H9 (cell line): Measurements from ENCODE around the gene PTPN13. TPM values are rescaled to one million over a fixed set of nuclear protein-coding genes. Genes with fewer than 3 reads are reported as not detected.

Source experiments
- DNase-seq: peaks from one replicate; pipeline ENCODE4 v3.0.0-alpha.2; 2017
- H2AFZ ChIP-seq: one replicate; pipeline ENCODE4 v1.6.1; 2013; ENCODE audit warnings: mild to moderate bottlenecking, low read length, control low read depth, moderate library complexity
- H2AK5ac ChIP-seq: 2 replicates; pipeline ENCODE4 v1.6.1; 2013; ENCODE audit warnings: low read length, control low read depth, mixed read lengths; ENCODE audit not compliant: insufficient read length
- H2BK120ac ChIP-seq: one replicate; pipeline ENCODE4 v1.6.1; 2013; ENCODE audit warnings: low read depth, mild to moderate bottlenecking, low read length, control low read depth, inconsistent platforms; ENCODE audit not compliant: poor library complexity, severe bottlenecking
- H2BK12ac ChIP-seq: 2 replicates; pipeline ENCODE4 v1.6.1; 2013; ENCODE audit warnings: low read length, control low read depth, mixed read lengths, low read depth; ENCODE audit not compliant: insufficient read length
- H2BK15ac ChIP-seq: 2 replicates; pipeline ENCODE4 v1.6.1; 2013; ENCODE audit warnings: low read depth, low read length, control low read depth
- H2BK20ac ChIP-seq: one replicate; pipeline ENCODE4 v1.6.1; 2013; ENCODE audit warnings: low read depth, mild to moderate bottlenecking, low read length, control low read depth, inconsistent platforms; ENCODE audit not compliant: poor library complexity, severe bottlenecking
- H2BK5ac ChIP-seq: 2 replicates; pipeline ENCODE4 v1.6.1; 2013; ENCODE audit warnings: low read length, control low read depth, mixed read lengths; ENCODE audit not compliant: insufficient read length
- H3K14ac ChIP-seq: 2 replicates; pipeline ENCODE4 v1.6.1; 2013; ENCODE audit warnings: low read length, control low read depth; ENCODE audit not compliant: insufficient read depth
- H3K18ac ChIP-seq: 2 replicates; pipeline ENCODE4 v1.6.1; 2013; ENCODE audit warnings: low read depth, mild to moderate bottlenecking, mixed read lengths, low read length, control low read depth; ENCODE audit not compliant: insufficient read length
- H3K23ac ChIP-seq: 2 replicates; pipeline ENCODE4 v1.6.1; 2013; ENCODE audit warnings: low read length, control low read depth, mixed read lengths, low read depth; ENCODE audit not compliant: insufficient read length
- H3K23me2 ChIP-seq: 2 replicates; pipeline ENCODE4 v1.6.1; 2013; ENCODE audit warnings: low read depth, mild to moderate bottlenecking, mixed read lengths, low read length, control low read depth; ENCODE audit not compliant: insufficient read length, poor library complexity, severe bottlenecking
- H3K27ac ChIP-seq: 2 replicates; pipeline ENCODE4 v1.5.1; 2013; ENCODE audit warnings: low read length, control low read depth, mixed read lengths, low read depth; ENCODE audit not compliant: insufficient read length
- H3K27me3 ChIP-seq: 2 replicates; pipeline ENCODE4 v1.6.1; 2013; ENCODE audit warnings: low read length, control low read depth, inconsistent platforms; ENCODE audit not compliant: insufficient read depth
- H3K4ac ChIP-seq: 2 replicates; pipeline ENCODE4 v1.6.1; 2013; ENCODE audit warnings: low read depth, mild to moderate bottlenecking, control low read depth, inconsistent platforms, low read length, moderate library complexity
- H3K4me1 ChIP-seq: 2 replicates; pipeline ENCODE4 v1.6.1; 2013; ENCODE audit warnings: low read length, control low read depth, inconsistent platforms; ENCODE audit not compliant: insufficient read depth
- H3K4me2 ChIP-seq: 2 replicates; pipeline ENCODE4 v1.6.1; 2013; ENCODE audit warnings: low read length, control low read depth, mixed read lengths; ENCODE audit not compliant: insufficient read length, insufficient read depth
- H3K56ac ChIP-seq: 2 replicates; pipeline ENCODE4 v1.6.1; 2013; ENCODE audit warnings: low read depth, mild to moderate bottlenecking, mixed read lengths, low read length, control low read depth; ENCODE audit not compliant: insufficient read length
- H3K79me1 ChIP-seq: 2 replicates; pipeline ENCODE4 v1.6.1; 2013; ENCODE audit warnings: low read depth, mild to moderate bottlenecking, moderate library complexity, low read length, control low read depth, inconsistent platforms; ENCODE audit not compliant: insufficient read depth, poor library complexity, severe bottlenecking
- H3K79me2 ChIP-seq: 2 replicates; pipeline ENCODE4 v1.6.1; 2013; ENCODE audit warnings: low read length, control low read depth, inconsistent platforms; ENCODE audit not compliant: insufficient read depth
- H3K9ac ChIP-seq: 2 replicates; pipeline ENCODE4 v1.6.1; 2013; ENCODE audit warnings: low read length, control low read depth, mixed read lengths; ENCODE audit not compliant: insufficient read length; ENCODE audit errors: extremely low read depth
- H3K9me3 ChIP-seq: one replicate; pipeline ENCODE4 v1.6.1; 2013; ENCODE audit warnings: low read depth, low read length, inconsistent platforms; ENCODE audit not compliant: control insufficient read depth
- H3T11ph ChIP-seq: one replicate; pipeline ENCODE4 v1.6.1; 2013; ENCODE audit warnings: mild to moderate bottlenecking, low read length, control low read depth, inconsistent platforms
- H4K20me1 ChIP-seq: one replicate; pipeline ENCODE4 v1.6.1; 2013; ENCODE audit not compliant: control insufficient read depth, insufficient read length, insufficient read depth
- H4K5ac ChIP-seq: 2 replicates; pipeline ENCODE4 v1.6.1; 2013; ENCODE audit warnings: low read depth, mild to moderate bottlenecking, mixed read lengths, low read length, control low read depth; ENCODE audit not compliant: insufficient read length
- H4K8ac ChIP-seq: replicated peaks from 2 replicates; pipeline ENCODE4 v1.6.1; 2013; ENCODE audit warnings: low read length, control low read depth, mixed read lengths, low read depth; ENCODE audit not compliant: insufficient read length
- H4K91ac ChIP-seq: 2 replicates; pipeline ENCODE4 v1.6.1; 2013; ENCODE audit warnings: low read depth, mild to moderate bottlenecking, moderate library complexity, mixed read lengths, low read length, control low read depth; ENCODE audit not compliant: insufficient read length
- H3K27ac Mint-ChIP-seq, 3 experiments: 2 replicates in 2 of 3; 3 replicates in 1 of 3; pipeline ENCODE4 v1.8.0; 2020 to 2021; ENCODE audit warnings: mixed read lengths in 3 of 3, mild to moderate bottlenecking in 1 of 3, moderate library complexity in 1 of 3
- H3K27me3 Mint-ChIP-seq: 2 replicates; pipeline ENCODE4 v1.8.0; 2021; ENCODE audit warnings: low read depth, mild to moderate bottlenecking, moderate library complexity, mixed read lengths
- H3K36me3 Mint-ChIP-seq, 3 experiments: 2 replicates in 2 of 3; 3 replicates in 1 of 3; pipeline ENCODE4 v1.8.0; 2020 to 2021; ENCODE audit warnings: low read depth in 3 of 3, mixed read lengths in 3 of 3; ENCODE audit not compliant: insufficient read depth in 1 of 3
- H3K4me1 Mint-ChIP-seq, 2 experiments: 2 replicates each; pipeline ENCODE4 v1.8.0; 2020; ENCODE audit warnings: mixed read lengths in 2 of 2
- H3K4me3 Mint-ChIP-seq, 2 experiments: 2 replicates in 1 of 2; 3 replicates in 1 of 2; pipeline ENCODE4 v1.8.0; 2020 to 2021; ENCODE audit warnings: mild to moderate bottlenecking in 2 of 2, mixed read lengths in 2 of 2, moderate library complexity in 1 of 2
- H3K9me3 Mint-ChIP-seq, 2 experiments: 2 replicates in 1 of 2; 3 replicates in 1 of 2; pipeline ENCODE4 v1.8.0; 2020; ENCODE audit warnings: mild to moderate bottlenecking in 2 of 2, mixed read lengths in 2 of 2, moderate library complexity in 1 of 2
- WGBS: extraction: QIAGEN DNeasy Blood & Tissue Kit; methylation state at CpG from one replicate; pipeline ENCODE4 v1.1.7; 2013; ENCODE audit warnings: missing lambda C conversion rate, low lambda C conversion rate, mixed read lengths; ENCODE audit not compliant: insufficient read length; ENCODE audit errors: extremely low coverage; 5-methylcytosine and 5-hydroxymethylcytosine counted together
- total RNA-seq: library from RNA; stranded (reverse); gene quantifications from 2 replicates; pipeline ENCODE4 v1.2.1, GENCODE V29; 2021
- TF ChIP-seq, protein P1 (sequence below): fragments of 200-600 bp; sonication (generic); conservative IDR thresholded peaks from 3 replicates; pipeline ENCODE4 v1.8.0; 2021; ENCODE audit warnings: antibody characterized with exemption, mild to moderate bottlenecking

PTPN13 gene
- total RNA-seq, 1 experiment from 2014 or later, result 34.9 TPM

DNA sequence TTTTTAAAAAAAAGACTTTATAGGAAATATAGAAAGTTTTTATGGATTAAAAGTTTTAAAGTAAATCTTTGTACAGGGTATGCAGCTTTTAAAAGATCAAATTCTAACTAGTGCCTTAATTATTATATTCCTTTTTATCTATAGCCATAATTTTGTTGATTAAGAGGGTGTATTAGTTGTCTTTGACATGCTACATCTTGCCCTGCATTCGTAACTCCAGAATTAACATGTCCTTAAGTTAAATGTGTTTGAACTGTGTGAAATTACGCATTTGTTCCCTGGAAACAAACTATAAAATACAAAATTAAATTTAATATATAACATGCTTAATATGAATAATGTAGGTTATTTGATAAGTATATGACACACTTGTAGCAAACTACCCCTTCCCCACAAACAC lies 66.3 kb downstream of the PTPN13 start:
- no peak overlapping the region for H2BK120ac ChIP-seq
- no peak for DNase-seq
- no peaks in the 10 kb centered on the region for H3K79me1 ChIP-seq
- H2BK20ac ChIP-seq, result no peak overlapping the region
- H3K23ac ChIP-seq, result no peak overlapping the region
- no peaks in the 10 kb centered on the region for H4K20me1 ChIP-seq
- no peak overlapping the region for H2BK5ac ChIP-seq
- H3K9me3 ChIP-seq, result no peaks in the 10 kb centered on the region
- no peak overlapping the region for H2AK5ac ChIP-seq
- no peak overlapping the region for H3K14ac ChIP-seq
- no peak overlapping the region for H3K4me2 ChIP-seq
- H3K56ac ChIP-seq, result no peak overlapping the region
- no peak overlapping the region for H3T11ph ChIP-seq
- H4K91ac ChIP-seq, result no peak overlapping the region
- no peaks in the 10 kb centered on the region for H3K79me2 ChIP-seq
- WGBS, result no CpG with 5 or more reads among the region's 2 CpGs
- H3K9me3 Mint-ChIP-seq, result peaks cover 20 to 27% of the 10 kb centered on the region in 2 experiments
- no peak overlapping the region for H2AFZ ChIP-seq
- no peak overlapping the region for H3K4me3 Mint-ChIP-seq
- H3K4me1 ChIP-seq, result no peaks in the 10 kb centered on the region; the same call in 1 of the 2 replicates
- TF ChIP-seq, protein P1, sequence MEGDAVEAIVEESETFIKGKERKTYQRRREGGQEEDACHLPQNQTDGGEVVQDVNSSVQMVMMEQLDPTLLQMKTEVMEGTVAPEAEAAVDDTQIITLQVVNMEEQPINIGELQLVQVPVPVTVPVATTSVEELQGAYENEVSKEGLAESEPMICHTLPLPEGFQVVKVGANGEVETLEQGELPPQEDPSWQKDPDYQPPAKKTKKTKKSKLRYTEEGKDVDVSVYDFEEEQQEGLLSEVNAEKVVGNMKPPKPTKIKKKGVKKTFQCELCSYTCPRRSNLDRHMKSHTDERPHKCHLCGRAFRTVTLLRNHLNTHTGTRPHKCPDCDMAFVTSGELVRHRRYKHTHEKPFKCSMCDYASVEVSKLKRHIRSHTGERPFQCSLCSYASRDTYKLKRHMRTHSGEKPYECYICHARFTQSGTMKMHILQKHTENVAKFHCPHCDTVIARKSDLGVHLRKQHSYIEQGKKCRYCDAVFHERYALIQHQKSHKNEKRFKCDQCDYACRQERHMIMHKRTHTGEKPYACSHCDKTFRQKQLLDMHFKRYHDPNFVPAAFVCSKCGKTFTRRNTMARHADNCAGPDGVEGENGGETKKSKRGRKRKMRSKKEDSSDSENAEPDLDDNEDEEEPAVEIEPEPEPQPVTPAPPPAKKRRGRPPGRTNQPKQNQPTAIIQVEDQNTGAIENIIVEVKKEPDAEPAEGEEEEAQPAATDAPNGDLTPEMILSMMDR, result no peak
- no peaks in the 10 kb centered on the region for H3K23me2 ChIP-seq
- H3K27ac ChIP-seq, result no peak overlapping the region
- no peak overlapping the region for H3K9ac ChIP-seq
- no peak overlapping the region for H3K4ac ChIP-seq
- no peaks in the 10 kb centered on the region for H3K27me3 ChIP-seq
- H4K5ac ChIP-seq, result no peak overlapping the region
- H3K18ac ChIP-seq, result no peak overlapping the region
- H3K27me3 Mint-ChIP-seq, result no peaks in the 10 kb centered on the region
- no peak overlapping the region for H4K8ac ChIP-seq
- H3K27ac Mint-ChIP-seq, result no peak overlapping the region
- H2BK15ac ChIP-seq, result no peak overlapping the region
- peaks cover 7 to 13% of the 10 kb centered on the region in 2 experiments for H3K4me1 Mint-ChIP-seq
- peaks cover 24 to 32% (median 28%) of the 10 kb centered on the region in 3 experiments for H3K36me3 Mint-ChIP-seq
- H2BK12ac ChIP-seq, result no peak overlapping the region
